ENCODE data around the gene IDH1. TPM values are rescaled to one million over a fixed set of nuclear protein-coding genes. Genes with fewer than 3 reads are reported as not detected.

IDH1 gene
- total and polyA plus RNA-seq, 2 of the 13 experiments (the other 11 are each of a cell fraction or from before 2014, with no cell fraction given): 312 to 1,077 TPM

DNA sequence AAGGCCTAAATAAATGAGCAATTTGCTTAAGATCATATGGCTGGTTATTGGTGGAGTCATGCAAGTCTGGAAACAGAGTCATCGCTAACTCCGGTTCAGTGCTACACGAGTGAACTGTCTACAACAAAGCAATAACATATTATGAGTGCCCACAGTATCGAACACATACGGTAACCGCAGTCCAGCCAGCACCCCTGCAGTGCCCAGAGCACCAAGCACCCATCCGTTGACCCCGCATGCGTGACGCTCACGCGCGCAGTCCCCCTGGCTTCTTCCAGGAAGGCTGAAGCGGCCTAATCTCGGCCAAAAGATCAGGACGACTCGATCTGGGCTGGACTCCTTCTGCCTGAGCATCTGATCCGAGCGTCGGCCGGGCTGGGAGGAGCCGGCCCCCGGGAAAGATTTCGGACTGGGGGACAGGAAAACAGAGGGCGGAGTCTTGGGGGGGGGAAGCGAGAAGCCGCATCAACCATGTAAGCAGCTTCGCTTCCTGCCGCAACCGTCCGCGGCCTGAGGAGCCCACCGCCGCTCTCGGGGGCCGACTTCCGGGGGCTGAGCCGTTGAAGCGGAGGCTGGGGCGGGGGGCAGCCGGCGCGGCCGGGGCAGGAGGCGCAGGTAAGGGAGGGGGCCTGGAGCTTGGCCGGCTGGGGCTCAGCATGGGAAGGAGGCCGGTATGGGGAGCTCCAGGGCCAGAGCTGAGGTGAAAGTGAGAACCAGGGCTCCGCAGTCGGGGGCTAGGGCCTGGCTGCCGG, 11.1 kb upstream of the IDH1 start, which contains the start of gene PIKFYVE (continued):
- peak; percentile 83 for TF ChIP-seq FOXO1 (CRISPR knock-in tag; IDR thresholded peaks at IDR 0.05)
- peak; percentile 88; the same call in 1 of the 2 replicates for TF ChIP-seq ZFP37 (CRISPR knock-in tag; IDR thresholded peaks at IDR 0.05; ENCODE audit: borderline replicate concordance)
- peak; percentile 96 for TF ChIP-seq MYC (CRISPR knock-in tag; IDR thresholded peaks at IDR 0.05; ENCODE audit: borderline replicate concordance)
- peak; percentile 8 for TF ChIP-seq IKZF4 (CRISPR knock-in tag; IDR thresholded peaks at IDR 0.05; ENCODE audit: borderline replicate concordance, low read depth, not compliant biosample characterization)
- no peak for TF ChIP-seq SMC3 (IDR thresholded peaks at IDR 0.05; ENCODE audit: low read length)
- TF ChIP-seq SIN3A (IDR thresholded peaks at IDR 0.05; ENCODE audit: borderline replicate concordance, low read depth, low read length): peak; percentile 58
- 0 out of 2 replicates have a peak, but pooled peaks have one; percentile 12 for TF ChIP-seq RFX5 (IDR thresholded peaks at IDR 0.05; ENCODE audit: low read depth, low read length)
- TF ChIP-seq ZNF746 (CRISPR knock-in tag; IDR thresholded peaks at IDR 0.05): peak; percentile 60; the same call in 1 of the 2 replicates
- peak; percentile 94 for TF ChIP-seq ELF3 (CRISPR knock-in tag; IDR thresholded peaks at IDR 0.05)
- TF ChIP-seq EEA1 (CRISPR knock-in tag; IDR thresholded peaks at IDR 0.05; ENCODE audit: borderline replicate concordance): no peak; the same call in none of the 2 replicates
- no peak for TF ChIP-seq NFRKB (IDR thresholded peaks at IDR 0.05)
- TF ChIP-seq ZNF121 (CRISPR knock-in tag; IDR thresholded peaks at IDR 0.05): peak; percentile 63
- peak; percentile 77 for TF ChIP-seq MXD3 (CRISPR knock-in tag; IDR thresholded peaks at IDR 0.05)
- TF ChIP-seq, protein P1, sequence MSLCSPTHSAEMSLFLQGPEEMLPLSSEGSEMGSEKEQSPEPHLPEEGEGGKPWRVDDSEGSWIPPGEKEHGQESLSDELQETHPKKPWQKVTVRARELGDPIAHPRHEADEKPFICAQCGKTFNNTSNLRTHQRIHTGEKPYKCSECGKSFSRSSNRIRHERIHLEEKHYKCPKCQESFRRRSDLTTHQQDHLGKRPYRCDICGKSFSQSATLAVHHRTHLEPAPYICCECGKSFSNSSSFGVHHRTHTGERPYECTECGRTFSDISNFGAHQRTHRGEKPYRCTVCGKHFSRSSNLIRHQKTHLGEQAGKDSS (CRISPR knock-in tag; IDR thresholded peaks at IDR 0.05; ENCODE audit: borderline replicate concordance, low read depth): peak; percentile 81; the same call in 1 of the 2 replicates
- TF ChIP-seq ZNF326 (CRISPR knock-in tag; IDR thresholded peaks at IDR 0.05; ENCODE audit: borderline replicate concordance): no peak
- TF ChIP-seq ZBTB26 (CRISPR knock-in tag; IDR thresholded peaks at IDR 0.05; ENCODE audit: borderline replicate concordance): peak; percentile 35
- TF ChIP-seq ZNF83 (CRISPR knock-in tag; IDR thresholded peaks at IDR 0.05; ENCODE audit: borderline replicate concordance): peak; percentile 49; the same call in 1 of the 2 replicates
- TF ChIP-seq, protein P2, sequence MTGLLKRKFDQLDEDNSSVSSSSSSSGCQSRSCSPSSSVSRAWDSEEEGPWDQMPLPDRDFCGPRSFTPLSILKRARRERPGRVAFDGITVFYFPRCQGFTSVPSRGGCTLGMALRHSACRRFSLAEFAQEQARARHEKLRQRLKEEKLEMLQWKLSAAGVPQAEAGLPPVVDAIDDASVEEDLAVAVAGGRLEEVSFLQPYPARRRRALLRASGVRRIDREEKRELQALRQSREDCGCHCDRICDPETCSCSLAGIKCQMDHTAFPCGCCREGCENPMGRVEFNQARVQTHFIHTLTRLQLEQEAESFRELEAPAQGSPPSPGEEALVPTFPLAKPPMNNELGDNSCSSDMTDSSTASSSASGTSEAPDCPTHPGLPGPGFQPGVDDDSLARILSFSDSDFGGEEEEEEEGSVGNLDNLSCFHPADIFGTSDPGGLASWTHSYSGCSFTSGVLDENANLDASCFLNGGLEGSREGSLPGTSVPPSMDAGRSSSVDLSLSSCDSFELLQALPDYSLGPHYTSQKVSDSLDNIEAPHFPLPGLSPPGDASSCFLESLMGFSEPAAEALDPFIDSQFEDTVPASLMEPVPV (CRISPR knock-in tag; IDR thresholded peaks at IDR 0.05): peak; percentile 93
- TF ChIP-seq JUN (CRISPR knock-in tag; IDR thresholded peaks at IDR 0.05): peak; percentile 59; the same call in 1 of the 2 replicates
- TF ChIP-seq, protein P3, sequence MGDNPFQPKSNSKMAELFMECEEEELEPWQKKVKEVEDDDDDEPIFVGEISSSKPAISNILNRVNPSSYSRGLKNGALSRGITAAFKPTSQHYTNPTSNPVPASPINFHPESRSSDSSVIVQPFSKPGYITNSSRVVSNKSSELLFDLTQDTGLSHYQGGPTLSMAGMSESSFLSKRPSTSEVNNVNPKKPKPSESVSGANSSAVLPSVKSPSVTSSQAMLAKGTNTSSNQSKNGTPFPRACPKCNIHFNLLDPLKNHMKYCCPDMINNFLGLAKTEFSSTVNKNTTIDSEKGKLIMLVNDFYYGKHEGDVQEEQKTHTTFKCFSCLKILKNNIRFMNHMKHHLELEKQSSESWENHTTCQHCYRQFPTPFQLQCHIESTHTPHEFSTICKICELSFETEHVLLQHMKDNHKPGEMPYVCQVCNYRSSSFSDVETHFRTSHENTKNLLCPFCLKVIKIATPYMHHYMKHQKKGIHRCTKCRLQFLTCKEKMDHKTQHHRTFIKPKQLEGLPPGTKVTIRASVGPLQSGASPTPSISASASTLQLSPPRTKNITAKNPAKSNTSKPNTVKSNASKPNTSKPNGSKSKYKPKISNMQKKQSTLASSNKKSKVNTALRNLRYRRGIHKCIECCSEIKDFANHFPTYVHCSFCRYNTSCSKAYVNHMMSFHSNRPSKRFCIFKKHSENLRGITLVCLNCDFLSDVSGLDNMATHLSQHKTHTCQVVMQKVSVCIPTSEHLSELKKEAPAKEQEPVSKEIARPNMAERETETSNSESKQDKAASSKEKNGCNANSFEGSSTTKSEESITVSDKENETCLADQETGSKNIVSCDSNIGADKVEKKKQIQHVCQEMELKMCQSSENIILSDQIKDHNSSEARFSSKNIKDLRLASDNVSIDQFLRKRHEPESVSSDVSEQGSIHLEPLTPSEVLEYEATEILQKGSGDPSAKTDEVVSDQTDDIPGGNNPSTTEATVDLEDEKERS (CRISPR knock-in tag; IDR thresholded peaks at IDR 0.05): peak; percentile 83
- peak; percentile 90 for TF ChIP-seq ELF1 (CRISPR knock-in tag; IDR thresholded peaks at IDR 0.05)
- peak; percentile 94 for TF ChIP-seq ZBTB20 (CRISPR knock-in tag; IDR thresholded peaks at IDR 0.05; ENCODE audit: borderline replicate concordance, low read depth)
